H1 (cell line): ENCODE results near the gene PIGX. TPM values are rescaled to one million over a fixed set of nuclear protein-coding genes. Genes with fewer than 3 reads are reported as not detected.

Experiments
- CTCF ChIA-PET: fragments of 300-600 bp; sonication (Branson Sonifier 250); formaldehyde crosslinking; loops from one replicate; lab custom pipeline; 2021; ENCODE audit not compliant: partially characterized antibody; lab: Charles Lee
- POLR2A ChIA-PET: fragments of 300-600 bp; sonication (Branson Sonifier 250); formaldehyde crosslinking; loops from one replicate; lab custom pipeline; 2021; ENCODE audit warnings: inconsistent platforms; ENCODE audit not compliant: partially characterized antibody; lab: Charles Lee
- DNase-seq, 2 experiments: peaks; one replicate each; pipeline versions ENCODE4 v3.0.0 to v3.0.0-alpha.2; 2010 to 2022; ENCODE audit warnings: low spot score in 2 of 2, low read depth in 1 of 2, mixed read lengths in 1 of 2
- FAIRE-seq: peaks from 2 replicates; lab custom pipeline; 2011; peaks lifted over from hg19 to GRCh38; lab: Jason Lieb, UNC
- H2AFZ ChIP-seq: 2 replicates; pipeline ENCODE4 v1.8.1; 2012; ENCODE audit warnings: low read length, inconsistent platforms
- H2AK5ac ChIP-seq: 2 replicates; pipeline ENCODE4 v1.6.1; 2013; ENCODE audit warnings: low read depth, low read length
- H2BK120ac ChIP-seq: replicated peaks from 2 replicates; pipeline ENCODE3; 2013; ENCODE audit warnings: low read depth, low read length, inconsistent platforms
- H2BK12ac ChIP-seq: 2 replicates; pipeline ENCODE4 v1.6.1; 2013; ENCODE audit warnings: low read depth, low read length
- H2BK15ac ChIP-seq: 2 replicates; pipeline ENCODE4 v1.6.1; 2013; ENCODE audit warnings: low read length
- H2BK20ac ChIP-seq: 2 replicates; pipeline ENCODE4 v1.6.1; 2013; ENCODE audit warnings: low read length
- H2BK5ac ChIP-seq: 2 replicates; pipeline ENCODE4 v1.6.1; 2013; ENCODE audit warnings: low read depth, low read length
- H3K14ac ChIP-seq: 2 replicates; pipeline ENCODE4 v1.6.1; 2013; ENCODE audit warnings: inconsistent platforms; ENCODE audit not compliant: insufficient read length
- H3K18ac ChIP-seq: 2 replicates; pipeline ENCODE4 v1.6.1; 2013; ENCODE audit warnings: low read length; ENCODE audit errors: extremely low read depth
- H3K23ac ChIP-seq: 2 replicates; pipeline ENCODE4 v1.6.1; 2013; ENCODE audit warnings: inconsistent platforms; ENCODE audit not compliant: insufficient read length
- H3K23me2 ChIP-seq: 2 replicates; pipeline ENCODE4 v1.6.1; 2013; ENCODE audit warnings: low read depth, low read length
- H3K27ac ChIP-seq: 2 replicates; pipeline ENCODE4 v1.6.1; 2011; ENCODE audit warnings: low read depth, low read length, inconsistent platforms
- H3K27me3 ChIP-seq, 4 experiments: replicated peaks in 1 of 4; 1 replicate in 1 of 4; 2 replicates in 3 of 4; pipeline versions ENCODE4 v1.6.1 to v1.8.1; 2011 to 2013; ENCODE audit warnings: low read length in 3 of 4, mild to moderate bottlenecking in 3 of 4, inconsistent platforms in 2 of 4, mixed read lengths in 2 of 4, moderate library complexity in 1 of 4; ENCODE audit not compliant: control insufficient read depth in 3 of 4, insufficient read depth in 3 of 4; ENCODE audit errors: extremely low read depth in 1 of 4
- H3K36me3 ChIP-seq, 4 experiments: 2 replicates each; pipeline versions ENCODE4 v1.6.1 to v1.8.1; 2011 to 2013; ENCODE audit warnings: mild to moderate bottlenecking in 4 of 4, low read length in 3 of 4, moderate library complexity in 2 of 4, control low read depth in 1 of 4, inconsistent platforms in 1 of 4; ENCODE audit not compliant: insufficient read depth in 4 of 4, control insufficient read depth in 2 of 4
- H3K4ac ChIP-seq: replicated peaks from 2 replicates; pipeline ENCODE3; 2013; ENCODE audit warnings: low read length, low read depth, mixed read lengths, inconsistent platforms; ENCODE audit not compliant: insufficient read length
- H3K4me1 ChIP-seq, 4 experiments: replicated peaks in 1 of 4; 1 replicate in 1 of 4; 2 replicates in 3 of 4; pipeline versions ENCODE4 v1.6.1 to v1.8.1; 2011 to 2013; ENCODE audit warnings: low read length in 3 of 4, inconsistent platforms in 2 of 4, mixed read lengths in 1 of 4; ENCODE audit not compliant: insufficient read depth in 4 of 4, control insufficient read depth in 3 of 4
- H3K4me2 ChIP-seq, 2 experiments: 2 replicates each; pipeline versions ENCODE4 v1.6.1 to v1.8.1; 2011 to 2013; ENCODE audit warnings: low read depth in 2 of 2, low read length in 2 of 2, control low read depth in 1 of 2, inconsistent platforms in 1 of 2, mild to moderate bottlenecking in 1 of 2; ENCODE audit not compliant: insufficient read depth in 1 of 2
- H3K4me3 ChIP-seq, 4 experiments: fragments of 200-600, 300-600 bp in 1 of 4; sonication (generic), shearing (Covaris generic), sonication (Bioruptor Twin) in 1 of 4; 2 replicates each; pipeline versions ENCODE4 v1.5.1 to v1.8.1; 2011 to 2016; ENCODE audit warnings: low read length in 4 of 4, low read depth in 3 of 4, control low read depth in 2 of 4, inconsistent platforms in 2 of 4, mild to moderate bottlenecking in 2 of 4, mixed read lengths in 1 of 4, moderate library complexity in 1 of 4; ENCODE audit not compliant: insufficient read depth in 2 of 4; ENCODE audit errors: extremely low read depth in 1 of 4
- H3K56ac ChIP-seq: replicated peaks from 2 replicates; pipeline ENCODE3; 2013; ENCODE audit warnings: low read depth, mild to moderate bottlenecking, mixed read lengths, low read length, inconsistent platforms; ENCODE audit not compliant: insufficient read length
- H3K79me1 ChIP-seq: 2 replicates; pipeline ENCODE4 v1.6.1; 2013; ENCODE audit warnings: low read depth, low read length, control low read depth
- H3K79me2 ChIP-seq, 2 experiments: 2 replicates each; pipeline versions ENCODE4 v1.6.1 to v1.8.1; 2012 to 2013; ENCODE audit warnings: low read length in 2 of 2, mild to moderate bottlenecking in 2 of 2, inconsistent platforms in 1 of 2; ENCODE audit not compliant: insufficient read depth in 2 of 2, control insufficient read depth in 1 of 2
- H3K9ac ChIP-seq, 4 experiments: replicated peaks in 1 of 4; 1 replicate in 1 of 4; 2 replicates in 3 of 4; pipeline versions ENCODE4 v1.6.1 to v1.8.1; 2011 to 2013; ENCODE audit warnings: low read depth in 3 of 4, low read length in 3 of 4, control low read depth in 2 of 4, mild to moderate bottlenecking in 2 of 4, moderate library complexity in 2 of 4, inconsistent platforms in 1 of 4; ENCODE audit errors: extremely low read depth in 1 of 4
- H3K9me3 ChIP-seq, 2 experiments: 2 replicates each; pipeline versions ENCODE4 v1.6.1 to v1.8.1; 2012 to 2013; ENCODE audit warnings: mild to moderate bottlenecking in 2 of 2, moderate library complexity in 2 of 2, control low read depth in 1 of 2, inconsistent platforms in 1 of 2, low read depth in 1 of 2, low read length in 1 of 2, mixed read lengths in 1 of 2; ENCODE audit not compliant: insufficient read depth in 2 of 2
- H4K20me1 ChIP-seq, 2 experiments: replicated peaks in 1 of 2; 2 replicates each; pipeline versions ENCODE3 to v1.8.1; 2011 to 2013; ENCODE audit warnings: inconsistent platforms in 2 of 2, low read length in 2 of 2, mild to moderate bottlenecking in 1 of 2; ENCODE audit not compliant: insufficient read depth in 2 of 2, control insufficient read depth in 1 of 2
- H4K5ac ChIP-seq: 2 replicates; pipeline ENCODE4 v1.6.1; 2013; ENCODE audit warnings: low read length, low read depth, mixed read lengths, inconsistent platforms; ENCODE audit not compliant: insufficient read length
- H4K8ac ChIP-seq: 2 replicates; pipeline ENCODE4 v1.8.0; 2013; ENCODE audit warnings: mild to moderate bottlenecking, moderate library complexity, low read length, inconsistent platforms; ENCODE audit not compliant: insufficient read depth; ENCODE audit errors: extremely low read depth
- H4K91ac ChIP-seq: replicated peaks from 2 replicates; pipeline ENCODE3; 2013; ENCODE audit warnings: low read length, mixed read lengths, inconsistent platforms; ENCODE audit not compliant: insufficient read length
- HDAC2 ChIP-seq, 2 experiments: fragments of 300-600 bp in 1 of 2; sonication (generic) in 1 of 2; IDR thresholded peaks; 2 replicates each; pipeline ENCODE4 v1.6.1; 2011 to 2012; ENCODE audit warnings: low read depth in 2 of 2, low read length in 2 of 2, mild to moderate bottlenecking in 2 of 2, moderate library complexity in 2 of 2, borderline replicate concordance in 1 of 2, inconsistent platforms in 1 of 2
- NANOG ChIP-seq: IDR thresholded peaks from 2 replicates; pipeline ENCODE4 v1.6.1; 2011; ENCODE audit warnings: low read length, low read depth, mild to moderate bottlenecking, inconsistent platforms; ENCODE audit not compliant: insufficient read depth, poor library complexity, severe bottlenecking
- POLR2AphosphoS5 ChIP-seq: IDR thresholded peaks from 2 replicates; pipeline ENCODE4 v1.6.1; 2011; ENCODE audit warnings: low read depth, low read length
- SP1 ChIP-seq: IDR thresholded peaks from 2 replicates; pipeline ENCODE4 v1.6.1; 2011; ENCODE audit warnings: low read depth, low read length
- SP2 ChIP-seq: IDR thresholded peaks from 2 replicates; pipeline ENCODE4 v1.6.1; 2012; ENCODE audit warnings: mild to moderate bottlenecking, low read length, inconsistent platforms
- WGBS, 2 experiments: shearing (Covaris generic) in 1 of 2; methylation state at CpG; one replicate each; pipeline versions ENCODE4 v1.1.6 to v1.1.7; 2013 to 2015; ENCODE audit warnings: low lambda C conversion rate in 2 of 2, mixed read lengths in 2 of 2, inconsistent platforms in 1 of 2, low coverage in 1 of 2, missing lambda C conversion rate in 1 of 2; ENCODE audit not compliant: insufficient replicate concordance in 2 of 2, insufficient coverage in 1 of 2, insufficient read length in 1 of 2; ENCODE audit errors: extremely low coverage in 1 of 2, missing lambda C conversion rate in 1 of 2; 5-methylcytosine and 5-hydroxymethylcytosine counted together
- polyA plus RNA-seq, 7 experiments: library from polyadenylated mRNA; depleted of rRNA in 3 of 7; stranded (reverse) in 5 of 7; unstranded in 2 of 7; fragments of >200 nt in 5 of 7; fragments of 200-250 nt in 2 of 7; gene quantifications; 1 replicate in 5 of 7; 2 replicates in 1 of 7; 4 replicates in 1 of 7; pipeline versions ENCODE4 v1.2.1 to v1.2.3, GENCODE V29; 2011 to 2013; ENCODE audit warnings: missing spikeins in 2 of 7, mixed read lengths in 2 of 7
- total RNA-seq: library from RNA; stranded (reverse); fragmentation: NEBNext Ultra II Directional; extraction: Animal tissue kit (Norgen Biotek cat#: 25700); gene quantifications from 2 replicates; pipeline ENCODE4 v1.2.1, GENCODE V29; 2021

The PIGX gene
- total and polyA plus RNA-seq, 2 of the 8 experiments (the other 6 are each of a cell fraction or from before 2014, with no cell fraction given) = 7.0 to 14.9 TPM

DNA sequence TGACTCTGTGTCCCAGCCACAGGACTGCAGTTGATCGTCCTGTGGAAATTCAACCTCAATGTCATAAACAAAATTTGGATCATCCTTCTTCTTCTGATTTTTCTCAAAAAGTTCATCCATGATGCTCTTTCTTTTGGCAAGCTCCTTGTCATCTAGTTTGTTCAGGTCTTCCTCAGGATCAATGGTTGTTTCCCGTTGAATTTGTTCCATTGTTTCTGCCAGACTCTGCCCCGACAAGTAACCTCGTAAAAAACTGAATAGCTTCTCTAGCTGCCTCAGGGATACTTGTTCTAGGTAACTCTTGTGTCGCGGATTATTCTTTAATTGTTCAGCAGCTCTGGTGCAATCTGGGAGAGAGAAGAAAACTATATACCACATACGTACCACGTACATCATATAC lies 4.6 kb upstream of the PIGX start:
- Histone ChIP-seq H2BK20ac (no peak overlapping the region), H4K91ac (no peak overlapping the region), H3K79me2 (no peaks in the 10 kb centered on the region), H2AK5ac (no peak overlapping the region), H2BK12ac (no peak overlapping the region), H3K23me2 (peaks cover 4% of the 10 kb centered on the region), H3K79me1 (no peaks in the 10 kb centered on the region), H3K4me2 (no peak overlapping the region), H3K23ac (no peak overlapping the region), H3K27me3 (no peaks in the 10 kb centered on the region; a peak in 2 of 7 replicates), H3K4me3 (no peak overlapping the region), H4K20me1 (no peaks in the 10 kb centered on the region), H2BK5ac (no peak overlapping the region), H2BK120ac (no peak overlapping the region), H3K4ac (no peak overlapping the region), H4K5ac (no peak overlapping the region), H2AFZ (no peak overlapping the region), H2BK15ac (no peak overlapping the region), H3K14ac (no peak overlapping the region), H3K9me3 (no peaks in the 10 kb centered on the region), H3K56ac (no peak overlapping the region), H3K36me3 (no peaks in the 10 kb centered on the region), H3K18ac (no peak overlapping the region), H4K8ac (no peak overlapping the region), H3K27ac (no peak overlapping the region), H3K9ac (no peak overlapping the region), H3K4me1 (peaks cover 0 to 3% (median 3%) of the 10 kb centered on the region in 4 experiments; a peak in 4 of 7 replicates)
- DNase-seq = no peak
- no peak for FAIRE-seq
- WGBS, 2 experiments = 91% methylated on average over 8 of the region's 8 CpGs; no CpG with 5 or more reads in 1 of the 2 experiments
- ChIA-PET CTCF (interaction anchor here (0.6 to 2.0 kb wide), 6 partner anchors 11 to 185 kb away, joined by 3 to 9 read pairs (median 4); no protein-coding TSS in a partner anchor), POLR2A (no interaction called here)
- TF ChIP-seq POLR2AphosphoS5 (no peak), NANOG (no peak), SP1 (no peak), HDAC2 (IDR thresholded peaks at IDR 0.05; ENCODE audit: borderline replicate concordance in 1 of 2, low read depth in 2 of 2, low read length in 2 of 2) (no peak), SP2 (no peak)
